GM12801 (cell line): ENCODE measurements around the gene OPRM1.

Source experiments
- TF ChIP-seq, protein P1 (sequence below): IDR thresholded peaks from one replicate; pipeline ENCODE4 v1.5.1; 2011; ENCODE audit warnings: control low read depth; ENCODE audit not compliant: insufficient read length; ENCODE audit errors: extremely low read depth

Gene OPRM1

DNA sequence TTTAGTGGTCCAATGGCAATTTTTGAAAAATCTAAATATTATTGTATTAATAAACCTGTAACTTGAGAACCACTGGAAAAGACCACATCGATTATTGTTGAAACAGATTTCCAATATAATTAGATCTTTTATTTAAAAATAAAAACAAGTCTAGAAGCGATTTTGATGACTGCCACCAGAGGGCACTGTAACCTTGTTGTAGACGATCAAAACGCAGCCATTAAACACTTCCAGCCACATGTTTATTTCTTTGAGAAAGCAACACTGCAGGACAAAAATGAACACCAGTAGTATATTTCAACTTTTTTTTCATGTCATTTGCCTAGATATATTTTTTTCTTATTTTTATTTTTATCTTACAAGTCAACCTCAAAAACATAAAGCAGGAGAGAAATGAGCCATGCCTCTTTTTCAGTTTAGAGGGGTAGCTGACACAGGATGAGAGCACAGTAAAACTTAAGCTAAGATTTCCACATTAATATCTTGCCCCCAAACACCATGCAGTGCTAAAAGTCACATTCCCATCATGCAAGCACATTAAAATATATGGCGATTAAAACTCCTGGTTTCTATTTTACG lies 115.4 kb downstream of the OPRM1 start:
- TF ChIP-seq, protein P1, sequence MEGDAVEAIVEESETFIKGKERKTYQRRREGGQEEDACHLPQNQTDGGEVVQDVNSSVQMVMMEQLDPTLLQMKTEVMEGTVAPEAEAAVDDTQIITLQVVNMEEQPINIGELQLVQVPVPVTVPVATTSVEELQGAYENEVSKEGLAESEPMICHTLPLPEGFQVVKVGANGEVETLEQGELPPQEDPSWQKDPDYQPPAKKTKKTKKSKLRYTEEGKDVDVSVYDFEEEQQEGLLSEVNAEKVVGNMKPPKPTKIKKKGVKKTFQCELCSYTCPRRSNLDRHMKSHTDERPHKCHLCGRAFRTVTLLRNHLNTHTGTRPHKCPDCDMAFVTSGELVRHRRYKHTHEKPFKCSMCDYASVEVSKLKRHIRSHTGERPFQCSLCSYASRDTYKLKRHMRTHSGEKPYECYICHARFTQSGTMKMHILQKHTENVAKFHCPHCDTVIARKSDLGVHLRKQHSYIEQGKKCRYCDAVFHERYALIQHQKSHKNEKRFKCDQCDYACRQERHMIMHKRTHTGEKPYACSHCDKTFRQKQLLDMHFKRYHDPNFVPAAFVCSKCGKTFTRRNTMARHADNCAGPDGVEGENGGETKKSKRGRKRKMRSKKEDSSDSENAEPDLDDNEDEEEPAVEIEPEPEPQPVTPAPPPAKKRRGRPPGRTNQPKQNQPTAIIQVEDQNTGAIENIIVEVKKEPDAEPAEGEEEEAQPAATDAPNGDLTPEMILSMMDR: no peak

DNA sequence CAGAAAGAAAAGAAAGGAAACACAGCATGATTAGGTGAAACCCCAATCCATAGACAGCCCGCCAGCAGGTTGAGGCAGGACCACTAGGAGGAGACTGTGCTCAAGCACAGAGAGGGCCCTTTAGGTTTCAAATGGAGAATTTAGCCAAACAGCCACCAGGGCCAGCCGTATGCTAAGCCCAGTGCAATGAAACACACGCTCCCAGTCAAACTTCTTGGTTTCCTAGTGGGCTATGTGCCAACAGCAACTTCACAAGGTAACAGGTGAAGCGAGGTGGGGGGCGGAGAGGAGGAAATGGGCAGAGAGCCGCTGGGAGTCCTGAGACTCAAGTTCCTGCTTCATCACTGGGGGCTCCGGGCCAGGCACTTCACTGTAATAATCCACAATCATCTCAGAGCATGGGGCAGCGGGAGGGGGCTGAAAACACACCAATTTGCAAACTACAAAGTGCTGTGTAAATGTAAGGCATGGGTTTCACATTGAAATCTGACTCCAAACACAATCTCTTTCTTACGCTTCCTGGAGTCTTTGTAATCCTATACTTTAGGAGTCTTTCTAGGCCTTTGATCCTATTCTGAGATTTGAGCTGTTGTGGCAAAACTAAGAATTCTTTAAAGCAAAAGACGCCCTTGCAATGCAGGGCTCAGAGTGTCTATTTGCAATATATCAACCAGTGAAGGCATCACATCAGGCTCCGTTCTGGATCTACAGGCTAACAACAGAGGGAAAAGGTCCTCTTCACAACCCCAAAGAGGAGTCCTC lies 117.3 kb downstream of the OPRM1 start:
- TF ChIP-seq, protein P1: no peak

DNA sequence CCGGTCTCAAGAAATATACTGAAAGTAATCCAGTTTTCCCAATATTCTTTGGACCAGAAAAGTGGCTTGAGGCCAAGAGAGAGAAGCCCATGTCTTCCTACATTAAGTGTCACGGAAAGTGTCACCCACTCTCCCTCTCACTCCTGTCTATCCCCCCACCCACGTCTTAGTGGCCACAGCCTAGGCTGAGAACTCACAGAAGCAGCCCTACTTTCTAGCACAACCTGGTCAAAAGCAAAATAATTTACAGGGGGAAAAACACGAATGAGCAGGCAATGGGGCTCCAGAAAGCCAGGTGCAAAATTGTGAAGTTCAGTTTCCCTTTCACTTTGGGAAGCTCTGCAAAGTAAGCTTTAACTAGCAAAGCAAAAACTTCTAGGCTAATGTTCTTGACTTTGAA lies 118.0 kb downstream of the OPRM1 start:
- TF ChIP-seq, protein P1: no peak

DNA sequence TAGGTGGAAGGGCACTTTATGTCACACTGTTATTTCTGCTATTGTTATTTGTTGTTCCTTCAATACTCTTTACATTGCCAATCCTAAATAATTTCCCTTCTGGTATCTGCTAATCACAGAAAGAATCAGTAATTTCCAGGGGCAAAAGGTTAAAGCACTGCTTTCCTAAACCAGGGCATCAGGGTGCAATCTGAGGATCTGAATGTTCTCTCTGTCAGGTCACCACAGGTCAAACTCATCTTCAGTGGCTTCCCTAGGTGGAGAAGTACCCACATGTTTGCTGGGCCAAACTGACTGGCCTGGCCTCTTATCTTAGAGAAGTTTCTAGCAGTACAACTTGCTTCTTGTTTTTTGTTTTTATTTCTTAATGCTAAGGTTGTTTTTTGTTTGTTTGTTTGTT lies 118.7 kb downstream of the OPRM1 start:
- TF ChIP-seq, protein P1: no peak

DNA sequence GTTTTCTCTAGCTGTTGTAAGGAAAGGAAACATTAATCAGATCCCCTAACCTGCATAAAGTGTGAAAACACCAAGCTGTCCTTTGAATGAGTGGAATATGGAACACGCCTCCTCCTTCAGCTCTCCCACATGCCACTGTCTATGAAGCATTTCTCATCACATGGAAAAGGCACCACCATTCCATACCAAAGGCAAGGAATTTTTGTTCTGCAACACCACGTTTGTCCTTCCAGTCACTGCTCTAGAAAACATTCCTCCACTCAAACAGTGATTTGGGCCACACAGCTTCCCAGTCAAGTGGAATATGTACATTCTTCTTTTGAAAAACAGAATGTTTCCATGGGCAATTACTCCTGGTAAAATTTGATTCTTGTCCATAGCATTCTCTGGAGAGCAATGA lies 120.1 kb downstream of the OPRM1 start:
- TF ChIP-seq, protein P1: no peak

DNA sequence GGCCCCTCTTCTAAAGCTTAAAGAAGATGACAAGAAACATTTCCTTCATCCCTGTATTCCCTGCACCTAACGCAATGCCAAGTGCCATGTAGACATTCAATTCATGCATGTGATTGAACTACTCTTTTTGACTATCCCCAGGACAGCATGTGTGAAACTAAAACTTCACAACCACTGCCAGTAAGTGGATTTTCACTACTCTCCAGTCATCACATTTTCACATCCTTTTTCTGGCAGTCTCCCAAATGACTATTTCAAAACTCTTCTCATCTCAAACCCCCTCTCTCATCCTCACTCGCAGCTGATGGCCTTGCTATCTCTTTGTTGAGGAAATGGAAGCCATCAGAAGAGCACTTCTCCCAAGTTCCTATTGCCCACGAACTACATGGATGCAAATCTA lies 122.6 kb downstream of the OPRM1 start:
- TF ChIP-seq, protein P1: no peak

DNA sequence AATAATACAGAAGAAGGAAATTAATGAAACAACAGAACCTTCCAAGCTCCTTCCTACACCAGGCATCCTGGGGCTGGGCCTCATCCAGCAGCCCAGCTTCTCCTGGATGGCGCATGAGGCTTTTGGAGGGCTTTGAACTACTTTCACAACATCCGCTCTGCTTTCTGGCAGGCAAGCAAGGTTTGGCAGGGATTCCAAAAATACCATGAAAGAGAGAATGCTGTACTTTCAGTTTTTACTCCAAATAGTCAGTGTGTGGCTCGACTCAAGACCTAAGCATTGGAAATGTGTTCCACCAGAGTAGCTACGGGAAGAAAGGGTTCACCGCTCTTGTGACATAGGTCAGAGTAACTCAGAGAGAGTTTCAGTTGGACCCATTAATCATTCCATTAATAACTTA lies 125.4 kb downstream of the OPRM1 start:
- TF ChIP-seq, protein P1: no peak
